Right atrium auricular region (tissue), 2 donors: ENCODE data around the gene ANKRD23. TPM values are rescaled to one million over a fixed set of nuclear protein-coding genes. Genes with fewer than 3 reads are reported as not detected.

ENCODE experiments used
- DNase-seq: peaks from one replicate; pipeline ENCODE4 v3.0.0-alpha.2; 2019; ENCODE audit warnings: low spot score
- H3K27ac ChIP-seq, 2 donors: fragments of 200-600 bp; sonication (generic); 1 replicate in 1 of 2; 2 replicates in 1 of 2; pipeline ENCODE4 v1.5.1; 2016 to 2019
- H3K27me3 ChIP-seq, 2 donors: fragments of 200-600 bp; sonication (generic); one replicate each; pipeline versions ENCODE4 v1.5.1 to v1.6.0; 2017 to 2019
- H3K36me3 ChIP-seq: fragments of 200-600 bp; sonication (generic); one replicate; pipeline ENCODE4 v1.5.1; 2016
- H3K4me1 ChIP-seq, 2 donors: fragments of 200-600 bp; sonication (generic); one replicate each; pipeline versions ENCODE4 v1.5.1 to v1.6.0; 2017 to 2019
- H3K4me3 ChIP-seq, 2 donors: fragments of 200-600 bp; sonication (generic); 1 replicate in 1 of 2; 2 replicates in 1 of 2; pipeline ENCODE4 v1.5.1; 2017 to 2019; ENCODE audit warnings: mild to moderate bottlenecking in 1 of 2, moderate library complexity in 1 of 2
- H3K9me3 ChIP-seq, 2 donors: fragments of 200-600 bp; sonication (generic); one replicate each; pipeline ENCODE4 v1.5.1; 2019
- total RNA-seq, 2 donors: library from RNA; depleted of rRNA; stranded (reverse); fragments of >200 nt; gene quantifications; one replicate each; pipeline ENCODE4 v1.1.0, GENCODE V29; 2016
- TF ChIP-seq, protein P1 (sequence below), 2 donors: fragments of 200-600 bp; sonication (generic); IDR thresholded peaks; one replicate each; pipeline ENCODE4 v1.5.1; 2019; ENCODE audit warnings: antibody characterized with exemption in 2 of 2

Gene ANKRD23
- total RNA-seq, 2 donors from 2014 or later: 9.3 to 23.0 TPM

DNA sequence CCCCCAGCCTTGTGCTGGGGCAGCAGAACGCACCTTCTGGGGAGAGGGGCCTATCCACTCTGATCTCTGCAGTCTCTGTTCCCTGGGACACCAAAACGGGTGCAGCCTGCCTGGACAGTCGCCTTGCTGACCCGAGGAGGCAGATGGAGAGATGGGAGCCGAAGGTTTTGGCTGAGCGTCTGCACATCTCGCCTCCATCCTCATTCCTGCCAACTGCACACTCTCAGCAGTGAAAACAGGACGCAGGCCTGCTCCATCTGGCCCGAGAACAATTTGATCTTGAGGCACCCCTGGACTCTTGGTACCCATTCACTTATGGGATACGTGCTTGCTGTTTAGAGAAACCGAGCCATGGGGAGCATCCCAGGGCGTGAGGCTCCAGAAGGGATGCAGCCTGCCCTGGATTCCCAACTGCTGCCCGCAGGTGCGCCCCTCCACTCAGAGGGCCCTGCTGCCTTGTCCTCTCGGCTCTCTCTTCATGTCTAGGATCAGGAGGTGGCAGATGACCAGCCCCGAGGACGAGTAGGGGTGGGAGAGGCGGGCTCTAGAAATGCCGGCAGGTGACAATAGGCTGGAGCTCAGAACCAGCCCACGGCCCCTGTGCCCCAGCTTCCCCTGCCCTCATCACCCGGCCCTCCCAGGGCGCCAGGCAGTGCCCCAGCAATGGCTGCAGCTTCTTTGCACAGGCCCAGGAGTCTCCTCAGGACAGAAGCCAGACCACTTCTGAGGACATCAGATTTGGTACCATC, 35.1 kb upstream of the ANKRD23 start:
- no peak for DNase-seq
- Histone ChIP-seq H3K27me3 (no peaks in the 10 kb centered on the region), H3K27ac (no peak overlapping the region), H3K9me3 (no peaks in the 10 kb centered on the region), H3K4me3 (no peak overlapping the region), H3K4me1 (peaks cover 0 to 26% of the 10 kb centered on the region in 2 donors), H3K36me3 (no peaks in the 10 kb centered on the region)
- TF ChIP-seq, protein P1, sequence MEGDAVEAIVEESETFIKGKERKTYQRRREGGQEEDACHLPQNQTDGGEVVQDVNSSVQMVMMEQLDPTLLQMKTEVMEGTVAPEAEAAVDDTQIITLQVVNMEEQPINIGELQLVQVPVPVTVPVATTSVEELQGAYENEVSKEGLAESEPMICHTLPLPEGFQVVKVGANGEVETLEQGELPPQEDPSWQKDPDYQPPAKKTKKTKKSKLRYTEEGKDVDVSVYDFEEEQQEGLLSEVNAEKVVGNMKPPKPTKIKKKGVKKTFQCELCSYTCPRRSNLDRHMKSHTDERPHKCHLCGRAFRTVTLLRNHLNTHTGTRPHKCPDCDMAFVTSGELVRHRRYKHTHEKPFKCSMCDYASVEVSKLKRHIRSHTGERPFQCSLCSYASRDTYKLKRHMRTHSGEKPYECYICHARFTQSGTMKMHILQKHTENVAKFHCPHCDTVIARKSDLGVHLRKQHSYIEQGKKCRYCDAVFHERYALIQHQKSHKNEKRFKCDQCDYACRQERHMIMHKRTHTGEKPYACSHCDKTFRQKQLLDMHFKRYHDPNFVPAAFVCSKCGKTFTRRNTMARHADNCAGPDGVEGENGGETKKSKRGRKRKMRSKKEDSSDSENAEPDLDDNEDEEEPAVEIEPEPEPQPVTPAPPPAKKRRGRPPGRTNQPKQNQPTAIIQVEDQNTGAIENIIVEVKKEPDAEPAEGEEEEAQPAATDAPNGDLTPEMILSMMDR (IDR thresholded peaks at IDR 0.05): no peak

GRCh38 chr2:96878171-96878570, 34.4 kb upstream of the ANKRD23 start:
- Histone ChIP-seq H3K4me3 (no peak overlapping the region), H3K27ac (no peak overlapping the region), H3K9me3 (no peaks in the 10 kb centered on the region), H3K4me1 (peaks cover 0 to 34% of the 10 kb centered on the region in 2 donors), H3K27me3 (no peaks in the 10 kb centered on the region), H3K36me3 (no peaks in the 10 kb centered on the region)
- TF ChIP-seq, protein P1 (IDR thresholded peaks at IDR 0.05): no peak
- no peak for DNase-seq

GRCh38 chr2:96877631-96878092, 33.8 kb upstream of the ANKRD23 start:
- no peak for DNase-seq
- Histone ChIP-seq H3K4me1 (peaks cover 0 to 39% of the 10 kb centered on the region in 2 donors), H3K4me3 (no peak overlapping the region), H3K36me3 (no peaks in the 10 kb centered on the region), H3K9me3 (no peaks in the 10 kb centered on the region), H3K27me3 (no peaks in the 10 kb centered on the region), H3K27ac (no peak overlapping the region)
- TF ChIP-seq, protein P1 (IDR thresholded peaks at IDR 0.05): no peak

GRCh38 chr2:96877042-96877451, 33.2 kb upstream of the ANKRD23 start:
- H3K4me1 ChIP-seq: peaks cover 0 to 38% of the 10 kb centered on the region in 2 donors
- no peaks in the 10 kb centered on the region for H3K36me3 ChIP-seq
- TF ChIP-seq, protein P1 (IDR thresholded peaks at IDR 0.05): no peak
- no peak overlapping the region for H3K27ac ChIP-seq
- H3K4me3 ChIP-seq: no peak overlapping the region
- no peaks in the 10 kb centered on the region for H3K9me3 ChIP-seq
- no peaks in the 10 kb centered on the region for H3K27me3 ChIP-seq
- no peak for DNase-seq

- no peak overlapping the region for H3K4me3 ChIP-seq
- TF ChIP-seq, protein P1 (IDR thresholded peaks at IDR 0.05): no peak
- DNase-seq: no peak
These were observed 32.6 kb upstream of the ANKRD23 start for GRCh38 chr2:96876269-96877041.

More at GRCh38 chr2:96876269-96877041, 32.6 kb upstream of the ANKRD23 start:
- Histone ChIP-seq H3K36me3 (no peaks in the 10 kb centered on the region), H3K4me1 (peaks cover 0 to 34% of the 10 kb centered on the region in 2 donors), H3K9me3 (no peaks in the 10 kb centered on the region), H3K27me3 (no peaks in the 10 kb centered on the region), H3K27ac (no peak overlapping the region)
